ENCODE measurements around the gene B3GAT3.

GRCh38 chr11:62604460-62605120 lies 17.2 kb downstream of the B3GAT3 start:
- TF ChIP-seq TAF1 (IDR thresholded peaks at IDR 0.05; ENCODE audit: borderline replicate concordance, insufficient read depth, low read length) (no peak), POLR2AphosphoS5 (IDR thresholded peaks at IDR 0.05; ENCODE audit: low read depth, low read length) (no peak), SIN3A (IDR thresholded peaks at IDR 0.05; ENCODE audit: borderline replicate concordance, insufficient read depth, low read length) (no peak), FOXP2 (optimal IDR thresholded peaks at IDR 0.05; ENCODE audit: borderline replicate concordance, extremely low read depth, extremely low read length, insufficient read depth) (no peak)
